ENCODE measurements around the gene SETD1A. TPM values are rescaled to one million over a fixed set of nuclear protein-coding genes. Genes with fewer than 3 reads are reported as not detected.

The SETD1A gene
- total and polyA plus RNA-seq, 2 of the 8 experiments (the other 6 are each of a cell fraction or from before 2014, with no cell fraction given) = 4.8 to 29.0 TPM

DNA sequence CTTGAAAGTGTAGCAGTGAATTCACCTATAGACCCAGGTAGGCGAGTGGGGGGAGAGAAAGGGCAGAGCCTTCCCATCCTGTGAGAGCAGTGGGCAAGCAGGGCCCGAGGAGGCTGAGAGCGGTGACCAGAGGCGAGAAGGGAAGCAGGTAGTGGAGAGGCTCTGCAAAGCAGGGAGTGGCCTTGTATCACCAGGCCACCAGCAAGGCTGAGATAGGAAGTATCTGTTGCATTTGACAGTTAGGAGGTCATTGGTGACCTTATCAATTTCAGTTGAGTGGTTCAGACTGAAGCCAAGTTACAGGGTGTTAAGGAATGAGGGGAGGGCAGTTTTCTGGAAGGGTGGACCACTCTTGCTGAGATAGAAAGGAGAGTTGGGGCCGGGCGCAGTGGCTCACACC is 16.8 kb downstream of the SETD1A start (continued):
- TF ChIP-seq, protein P1, sequence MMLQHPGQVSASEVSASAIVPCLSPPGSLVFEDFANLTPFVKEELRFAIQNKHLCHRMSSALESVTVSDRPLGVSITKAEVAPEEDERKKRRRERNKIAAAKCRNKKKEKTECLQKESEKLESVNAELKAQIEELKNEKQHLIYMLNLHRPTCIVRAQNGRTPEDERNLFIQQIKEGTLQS (IDR thresholded peaks at IDR 0.05; ENCODE audit: insufficient read depth, low read depth, low read length) = no peak
- TF ChIP-seq HDAC6 (IDR thresholded peaks at IDR 0.05; ENCODE audit: low read depth, low read length) = no peak

Measured in H1 (cell line).